Measurements from ENCODE around the gene C1QA.

DNA sequence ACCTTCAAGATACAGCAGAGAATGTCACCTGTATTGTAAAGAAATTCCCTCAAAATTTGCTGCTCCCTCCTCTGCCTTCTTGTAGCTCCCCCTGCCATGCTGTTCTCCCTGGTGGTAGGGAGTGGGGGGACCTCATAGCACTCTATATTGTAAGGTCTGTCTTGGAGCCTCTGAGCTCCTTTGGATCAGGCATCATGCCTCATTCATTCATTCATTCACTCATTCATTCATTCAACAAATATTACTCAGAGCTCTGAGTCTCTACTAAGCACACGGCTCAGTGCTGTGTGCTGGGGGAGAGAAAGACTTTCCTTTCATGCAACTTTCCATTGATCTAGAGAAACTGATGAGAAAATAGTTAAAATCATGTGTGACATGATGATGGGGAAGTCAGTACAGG is 47.1 kb downstream of the C1QA start:
- no peak for TF ChIP-seq ZNF562 (CRISPR knock-in tag; IDR thresholded peaks at IDR 0.05; ENCODE audit: borderline replicate concordance)
- no peak for TF ChIP-seq EZH2 (conservative IDR thresholded peaks at IDR 0.05; ENCODE audit: low read depth, low read length)
- no peak for TF ChIP-seq MXI1 (IDR thresholded peaks at IDR 0.05; ENCODE audit: borderline replicate concordance, low read depth, low read length)
- TF ChIP-seq, protein P1, sequence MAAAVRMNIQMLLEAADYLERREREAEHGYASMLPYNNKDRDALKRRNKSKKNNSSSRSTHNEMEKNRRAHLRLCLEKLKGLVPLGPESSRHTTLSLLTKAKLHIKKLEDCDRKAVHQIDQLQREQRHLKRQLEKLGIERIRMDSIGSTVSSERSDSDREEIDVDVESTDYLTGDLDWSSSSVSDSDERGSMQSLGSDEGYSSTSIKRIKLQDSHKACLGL (CRISPR knock-in tag; IDR thresholded peaks at IDR 0.05): no peak
- no peak for TF ChIP-seq CHD2 (IDR thresholded peaks at IDR 0.05; ENCODE audit: low read depth, low read length)
- TF ChIP-seq PAX8 (CRISPR knock-in tag; IDR thresholded peaks at IDR 0.05; ENCODE audit: borderline replicate concordance): no peak
- no peak for TF ChIP-seq ZFP1 (CRISPR knock-in tag; IDR thresholded peaks at IDR 0.05)
- TF ChIP-seq, protein P2, sequence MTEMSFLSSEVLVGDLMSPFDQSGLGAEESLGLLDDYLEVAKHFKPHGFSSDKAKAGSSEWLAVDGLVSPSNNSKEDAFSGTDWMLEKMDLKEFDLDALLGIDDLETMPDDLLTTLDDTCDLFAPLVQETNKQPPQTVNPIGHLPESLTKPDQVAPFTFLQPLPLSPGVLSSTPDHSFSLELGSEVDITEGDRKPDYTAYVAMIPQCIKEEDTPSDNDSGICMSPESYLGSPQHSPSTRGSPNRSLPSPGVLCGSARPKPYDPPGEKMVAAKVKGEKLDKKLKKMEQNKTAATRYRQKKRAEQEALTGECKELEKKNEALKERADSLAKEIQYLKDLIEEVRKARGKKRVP (CRISPR knock-in tag; IDR thresholded peaks at IDR 0.05): no peak
- no peak for TF ChIP-seq ELF4 (CRISPR knock-in tag; IDR thresholded peaks at IDR 0.05; ENCODE audit: borderline replicate concordance)

Measured in HepG2 (cell line).